H1 (cell line): ENCODE measurements around the gene ZC3H7B. TPM values are rescaled to one million over a fixed set of nuclear protein-coding genes. Genes with fewer than 3 reads are reported as not detected.

Experiments used
- CTCF ChIA-PET: fragments of 300-600 bp; sonication (Branson Sonifier 250); formaldehyde crosslinking; loops from one replicate; lab custom pipeline; 2021; ENCODE audit not compliant: partially characterized antibody; lab: Charles Lee
- POLR2A ChIA-PET: fragments of 300-600 bp; sonication (Branson Sonifier 250); formaldehyde crosslinking; loops from one replicate; lab custom pipeline; 2021; ENCODE audit warnings: inconsistent platforms; ENCODE audit not compliant: partially characterized antibody; lab: Charles Lee
- DNase-seq, 2 experiments: peaks; one replicate each; pipeline versions ENCODE4 v3.0.0 to v3.0.0-alpha.2; 2010 to 2022; ENCODE audit warnings: low spot score in 2 of 2, low read depth in 1 of 2, mixed read lengths in 1 of 2
- FAIRE-seq: peaks from 2 replicates; lab custom pipeline; 2011; peaks lifted over from hg19 to GRCh38; lab: Jason Lieb, UNC
- H2AFZ ChIP-seq: 2 replicates; pipeline ENCODE4 v1.8.1; 2012; ENCODE audit warnings: low read length, inconsistent platforms
- H2AK5ac ChIP-seq: 2 replicates; pipeline ENCODE4 v1.6.1; 2013; ENCODE audit warnings: low read depth, low read length
- H2BK120ac ChIP-seq: replicated peaks from 2 replicates; pipeline ENCODE3; 2013; ENCODE audit warnings: low read depth, low read length, inconsistent platforms
- H2BK12ac ChIP-seq: 2 replicates; pipeline ENCODE4 v1.6.1; 2013; ENCODE audit warnings: low read depth, low read length
- H2BK15ac ChIP-seq: 2 replicates; pipeline ENCODE4 v1.6.1; 2013; ENCODE audit warnings: low read length
- H2BK20ac ChIP-seq: 2 replicates; pipeline ENCODE4 v1.6.1; 2013; ENCODE audit warnings: low read length
- H2BK5ac ChIP-seq: 2 replicates; pipeline ENCODE4 v1.6.1; 2013; ENCODE audit warnings: low read depth, low read length
- H3K14ac ChIP-seq: 2 replicates; pipeline ENCODE4 v1.6.1; 2013; ENCODE audit warnings: inconsistent platforms; ENCODE audit not compliant: insufficient read length
- H3K18ac ChIP-seq: 2 replicates; pipeline ENCODE4 v1.6.1; 2013; ENCODE audit warnings: low read length; ENCODE audit errors: extremely low read depth
- H3K23ac ChIP-seq: 2 replicates; pipeline ENCODE4 v1.6.1; 2013; ENCODE audit warnings: inconsistent platforms; ENCODE audit not compliant: insufficient read length
- H3K23me2 ChIP-seq: 2 replicates; pipeline ENCODE4 v1.6.1; 2013; ENCODE audit warnings: low read depth, low read length
- H3K27ac ChIP-seq: 2 replicates; pipeline ENCODE4 v1.6.1; 2011; ENCODE audit warnings: low read depth, low read length, inconsistent platforms
- H3K27me3 ChIP-seq, 4 experiments: replicated peaks in 1 of 4; 1 replicate in 1 of 4; 2 replicates in 3 of 4; pipeline versions ENCODE4 v1.6.1 to v1.8.1; 2011 to 2013; ENCODE audit warnings: low read length in 3 of 4, mild to moderate bottlenecking in 3 of 4, inconsistent platforms in 2 of 4, mixed read lengths in 2 of 4, moderate library complexity in 1 of 4; ENCODE audit not compliant: control insufficient read depth in 3 of 4, insufficient read depth in 3 of 4; ENCODE audit errors: extremely low read depth in 1 of 4
- H3K36me3 ChIP-seq, 4 experiments: 2 replicates each; pipeline versions ENCODE4 v1.6.1 to v1.8.1; 2011 to 2013; ENCODE audit warnings: mild to moderate bottlenecking in 4 of 4, low read length in 3 of 4, moderate library complexity in 2 of 4, control low read depth in 1 of 4, inconsistent platforms in 1 of 4; ENCODE audit not compliant: insufficient read depth in 4 of 4, control insufficient read depth in 2 of 4
- H3K4ac ChIP-seq: replicated peaks from 2 replicates; pipeline ENCODE3; 2013; ENCODE audit warnings: low read length, low read depth, mixed read lengths, inconsistent platforms; ENCODE audit not compliant: insufficient read length
- H3K4me1 ChIP-seq, 4 experiments: replicated peaks in 1 of 4; 1 replicate in 1 of 4; 2 replicates in 3 of 4; pipeline versions ENCODE4 v1.6.1 to v1.8.1; 2011 to 2013; ENCODE audit warnings: low read length in 3 of 4, inconsistent platforms in 2 of 4, mixed read lengths in 1 of 4; ENCODE audit not compliant: insufficient read depth in 4 of 4, control insufficient read depth in 3 of 4
- H3K4me2 ChIP-seq, 2 experiments: 2 replicates each; pipeline versions ENCODE4 v1.6.1 to v1.8.1; 2011 to 2013; ENCODE audit warnings: low read depth in 2 of 2, low read length in 2 of 2, control low read depth in 1 of 2, inconsistent platforms in 1 of 2, mild to moderate bottlenecking in 1 of 2; ENCODE audit not compliant: insufficient read depth in 1 of 2
- H3K4me3 ChIP-seq, 4 experiments: fragments of 200-600, 300-600 bp in 1 of 4; sonication (generic), shearing (Covaris generic), sonication (Bioruptor Twin) in 1 of 4; 2 replicates each; pipeline versions ENCODE4 v1.5.1 to v1.8.1; 2011 to 2016; ENCODE audit warnings: low read length in 4 of 4, low read depth in 3 of 4, control low read depth in 2 of 4, inconsistent platforms in 2 of 4, mild to moderate bottlenecking in 2 of 4, mixed read lengths in 1 of 4, moderate library complexity in 1 of 4; ENCODE audit not compliant: insufficient read depth in 2 of 4; ENCODE audit errors: extremely low read depth in 1 of 4
- H3K56ac ChIP-seq: replicated peaks from 2 replicates; pipeline ENCODE3; 2013; ENCODE audit warnings: low read depth, mild to moderate bottlenecking, mixed read lengths, low read length, inconsistent platforms; ENCODE audit not compliant: insufficient read length
- H3K79me1 ChIP-seq: 2 replicates; pipeline ENCODE4 v1.6.1; 2013; ENCODE audit warnings: low read depth, low read length, control low read depth
- H3K79me2 ChIP-seq, 2 experiments: 2 replicates each; pipeline versions ENCODE4 v1.6.1 to v1.8.1; 2012 to 2013; ENCODE audit warnings: low read length in 2 of 2, mild to moderate bottlenecking in 2 of 2, inconsistent platforms in 1 of 2; ENCODE audit not compliant: insufficient read depth in 2 of 2, control insufficient read depth in 1 of 2
- H3K9ac ChIP-seq, 4 experiments: replicated peaks in 1 of 4; 1 replicate in 1 of 4; 2 replicates in 3 of 4; pipeline versions ENCODE4 v1.6.1 to v1.8.1; 2011 to 2013; ENCODE audit warnings: low read depth in 3 of 4, low read length in 3 of 4, control low read depth in 2 of 4, mild to moderate bottlenecking in 2 of 4, moderate library complexity in 2 of 4, inconsistent platforms in 1 of 4; ENCODE audit errors: extremely low read depth in 1 of 4
- H3K9me3 ChIP-seq, 2 experiments: 2 replicates each; pipeline versions ENCODE4 v1.6.1 to v1.8.1; 2012 to 2013; ENCODE audit warnings: mild to moderate bottlenecking in 2 of 2, moderate library complexity in 2 of 2, control low read depth in 1 of 2, inconsistent platforms in 1 of 2, low read depth in 1 of 2, low read length in 1 of 2, mixed read lengths in 1 of 2; ENCODE audit not compliant: insufficient read depth in 2 of 2
- H4K20me1 ChIP-seq, 2 experiments: replicated peaks in 1 of 2; 2 replicates each; pipeline versions ENCODE3 to v1.8.1; 2011 to 2013; ENCODE audit warnings: inconsistent platforms in 2 of 2, low read length in 2 of 2, mild to moderate bottlenecking in 1 of 2; ENCODE audit not compliant: insufficient read depth in 2 of 2, control insufficient read depth in 1 of 2
- H4K5ac ChIP-seq: 2 replicates; pipeline ENCODE4 v1.6.1; 2013; ENCODE audit warnings: low read length, low read depth, mixed read lengths, inconsistent platforms; ENCODE audit not compliant: insufficient read length
- H4K8ac ChIP-seq: 2 replicates; pipeline ENCODE4 v1.8.0; 2013; ENCODE audit warnings: mild to moderate bottlenecking, moderate library complexity, low read length, inconsistent platforms; ENCODE audit not compliant: insufficient read depth; ENCODE audit errors: extremely low read depth
- H4K91ac ChIP-seq: replicated peaks from 2 replicates; pipeline ENCODE3; 2013; ENCODE audit warnings: low read length, mixed read lengths, inconsistent platforms; ENCODE audit not compliant: insufficient read length
- ATF3 ChIP-seq: IDR thresholded peaks from 2 replicates; pipeline ENCODE4 v1.6.1; 2011; ENCODE audit warnings: low read depth, mild to moderate bottlenecking, low read length; ENCODE audit not compliant: insufficient read depth
- CBX5 ChIP-seq: fragments of 300-800, 300-1000 bp; sonication (generic); IDR thresholded peaks from 2 replicates; pipeline ENCODE4 v1.7.1; 2016; ENCODE audit warnings: antibody characterized with exemption, low read length, low read depth
- CEBPB ChIP-seq: IDR thresholded peaks from 2 replicates; pipeline ENCODE4 v1.6.1; 2012; ENCODE audit warnings: low read depth, low read length
- CHD1 ChIP-seq: IDR thresholded peaks from 2 replicates; pipeline ENCODE4 v1.6.1; 2012; ENCODE audit warnings: low read depth, low read length, improper control_type of control experiment
- GTF2F1 ChIP-seq: IDR thresholded peaks from 2 replicates; pipeline ENCODE4 v1.6.1; 2012; ENCODE audit warnings: low read depth, low read length, improper control_type of control experiment, borderline replicate concordance
- JUND ChIP-seq: IDR thresholded peaks from 2 replicates; pipeline ENCODE4 v1.6.1; 2011; ENCODE audit warnings: mild to moderate bottlenecking, improper control_type of control experiment, low read length
- POU5F1 ChIP-seq: IDR thresholded peaks from 2 replicates; pipeline ENCODE4 v1.6.1; 2011; ENCODE audit warnings: low read depth, mild to moderate bottlenecking, low read length, moderate library complexity
- SAP30 ChIP-seq: fragments of 300-600 bp; sonication (generic); IDR thresholded peaks from 2 replicates; pipeline ENCODE4 v1.7.1; 2012; ENCODE audit warnings: low read length, moderate library complexity, mild to moderate bottlenecking, inconsistent platforms; ENCODE audit not compliant: insufficient read depth, insufficient replicate concordance
- SIRT6 ChIP-seq: IDR thresholded peaks from one replicate; pipeline ENCODE4 v1.7.1; 2012; ENCODE audit warnings: low read length, inconsistent platforms
- SP2 ChIP-seq: IDR thresholded peaks from 2 replicates; pipeline ENCODE4 v1.6.1; 2012; ENCODE audit warnings: mild to moderate bottlenecking, low read length, inconsistent platforms
- SUZ12 ChIP-seq: fragments of 200-600 bp; sonication (generic); IDR thresholded peaks from 2 replicates; pipeline ENCODE4 v1.6.1; 2012; ENCODE audit warnings: mild to moderate bottlenecking, inconsistent platforms, low read length, moderate library complexity, mixed read lengths
- TAF1 ChIP-seq: IDR thresholded peaks from 2 replicates; pipeline ENCODE4 v1.6.1; 2011; ENCODE audit warnings: mild to moderate bottlenecking, low read depth, low read length
- TCF12 ChIP-seq: IDR thresholded peaks from 2 replicates; pipeline ENCODE4 v1.6.1; 2011; ENCODE audit warnings: low read depth, mild to moderate bottlenecking, low read length
- USF2 ChIP-seq: IDR thresholded peaks from 2 replicates; pipeline ENCODE4 v1.6.1; 2011; ENCODE audit warnings: low read length, improper control_type of control experiment
- WGBS, 2 experiments: shearing (Covaris generic) in 1 of 2; methylation state at CpG; one replicate each; pipeline versions ENCODE4 v1.1.6 to v1.1.7; 2013 to 2015; ENCODE audit warnings: low lambda C conversion rate in 2 of 2, mixed read lengths in 2 of 2, inconsistent platforms in 1 of 2, low coverage in 1 of 2, missing lambda C conversion rate in 1 of 2; ENCODE audit not compliant: insufficient replicate concordance in 2 of 2, insufficient coverage in 1 of 2, insufficient read length in 1 of 2; ENCODE audit errors: extremely low coverage in 1 of 2, missing lambda C conversion rate in 1 of 2; 5-methylcytosine and 5-hydroxymethylcytosine counted together
- polyA plus RNA-seq, 7 experiments: library from polyadenylated mRNA; depleted of rRNA in 3 of 7; stranded (reverse) in 5 of 7; unstranded in 2 of 7; fragments of >200 nt in 5 of 7; fragments of 200-250 nt in 2 of 7; gene quantifications; 1 replicate in 5 of 7; 2 replicates in 1 of 7; 4 replicates in 1 of 7; pipeline versions ENCODE4 v1.2.1 to v1.2.3, GENCODE V29; 2011 to 2013; ENCODE audit warnings: missing spikeins in 2 of 7, mixed read lengths in 2 of 7
- total RNA-seq: library from RNA; stranded (reverse); fragmentation: NEBNext Ultra II Directional; extraction: Animal tissue kit (Norgen Biotek cat#: 25700); gene quantifications from 2 replicates; pipeline ENCODE4 v1.2.1, GENCODE V29; 2021

The ZC3H7B gene
- total and polyA plus RNA-seq, 2 of the 8 experiments (the other 6 are each of a cell fraction or from before 2014, with no cell fraction given): 35.5 to 78.6 TPM

- H3K4ac ChIP-seq: no peak overlapping the region
- no peaks in the 10 kb centered on the region for H3K4me1 ChIP-seq
- WGBS, 2 experiments: 94% methylated on average over 16 of the region's 16 CpGs; no CpG with 5 or more reads in 1 of the 2 experiments
- no peak overlapping the region for H3K23ac ChIP-seq
- H4K20me1 ChIP-seq: peaks cover 4 to 6% of the 10 kb centered on the region in 2 experiments
- no peak overlapping the region for H2BK5ac ChIP-seq
- no peak overlapping the region for H4K5ac ChIP-seq
- no peak overlapping the region for H3K9ac ChIP-seq
- H2BK20ac ChIP-seq: no peak overlapping the region
- H2BK120ac ChIP-seq: no peak overlapping the region
- H2BK15ac ChIP-seq: no peak overlapping the region
- no peak overlapping the region for H4K91ac ChIP-seq
- H3K18ac ChIP-seq: no peak overlapping the region
- no peaks in the 10 kb centered on the region for H3K23me2 ChIP-seq
- FAIRE-seq (no peak), DNase-seq (no peak)
- peaks cover 4% of the 10 kb centered on the region for H3K79me1 ChIP-seq
- no peak overlapping the region for H3K27ac ChIP-seq
- no peaks in the 10 kb centered on the region for H3K79me2 ChIP-seq
- peaks cover 19 to 50% (median 33%) of the 10 kb centered on the region in 4 experiments for H3K36me3 ChIP-seq
- ChIA-PET CTCF (interaction anchor here (0.6 to 1.2 kb wide), 2 partner anchors 46 to 99 kb away, joined by 3 read pairs; no protein-coding TSS in a partner anchor), POLR2A (interaction anchor here (0.6 to 4.0 kb wide), 6 partner anchors 9 to 264 kb away, joined by 3 to 16 read pairs (median 4); no protein-coding TSS in a partner anchor)
- H3K14ac ChIP-seq: no peak overlapping the region
- no peak overlapping the region for H2AFZ ChIP-seq
- no peak overlapping the region for H3K4me3 ChIP-seq
- H3K4me2 ChIP-seq: no peak overlapping the region
- H2AK5ac ChIP-seq: no peak overlapping the region
- H3K56ac ChIP-seq: no peak overlapping the region
- H2BK12ac ChIP-seq: no peak overlapping the region
- H4K8ac ChIP-seq: no peak overlapping the region
- no peaks in the 10 kb centered on the region for H3K27me3 ChIP-seq
- no peaks in the 10 kb centered on the region for H3K9me3 ChIP-seq
- no peak for TF ChIP-seq ATF3
- TF ChIP-seq TCF12: no peak
- TF ChIP-seq CBX5: no peak
- TF ChIP-seq POU5F1: no peak
- no peak for TF ChIP-seq SAP30
- no peak for TF ChIP-seq JUND
- no peak for TF ChIP-seq GTF2F1
- no peak for TF ChIP-seq SUZ12
- no peak for TF ChIP-seq CEBPB
- TF ChIP-seq CHD1: no peak
- no peak for TF ChIP-seq TAF1
- no peak for TF ChIP-seq SP2
- TF ChIP-seq SIRT6: no peak
- TF ChIP-seq USF2: no peak
These were observed 25.8 kb downstream of the ZC3H7B start for GRCh38 chr22:41327124-41327523.
